B cell (primary cell): ENCODE results near the gene INPP4A. TPM values are rescaled to one million over a fixed set of nuclear protein-coding genes. Genes with fewer than 3 reads are reported as not detected.

ENCODE experiments used
- ATAC-seq: fragments of 200-7000 bp; cut with Tn5 transposase; one replicate; pipeline ENCODE4 v1.10.0; 2021; ENCODE audit warnings: low read depth, mild to moderate bottlenecking, moderate number of reproducible peaks, moderate library complexity
- CTCF ChIA-PET: fragments of 350-600 bp; sonication (Branson Sonifier 250); formaldehyde crosslinking; loops from one replicate; lab custom pipeline; 2021; ENCODE audit warnings: antibody characterized with exemption, inconsistent platforms; lab: Charles Lee
- POLR2A ChIA-PET: fragments of 350-600 bp; sonication (Branson Sonifier 250); formaldehyde crosslinking; loops from one replicate; lab custom pipeline; 2021; ENCODE audit warnings: antibody characterized with exemption; lab: Charles Lee
- DNase-seq: peaks from one replicate; pipeline ENCODE4 v3.0.0; 2013
- H2AFZ ChIP-seq: 2 replicates; pipeline ENCODE4 v1.6.1; 2012; ENCODE audit warnings: mild to moderate bottlenecking, low read depth, low read length; ENCODE audit not compliant: insufficient read depth, poor library complexity, severe bottlenecking
- H3K27ac ChIP-seq, 2 donors: 1 replicate in 1 of 2; 2 replicates in 1 of 2; pipeline ENCODE4 v1.5.1; 2012 to 2013; ENCODE audit warnings: low read length in 2 of 2, mild to moderate bottlenecking in 2 of 2, moderate library complexity in 1 of 2
- H3K27me3 ChIP-seq, 4 experiments: fragments of 200-600 bp in 1 of 4; sonication (generic) in 1 of 4; replicated peaks in 1 of 4; 1 replicate in 2 of 4; 2 replicates in 2 of 4; pipeline versions ENCODE4 v1.6.1 to v1.7.0; 2013 to 2016; ENCODE audit warnings: low read length in 3 of 4, mild to moderate bottlenecking in 2 of 4, mixed read lengths in 1 of 4, moderate library complexity in 1 of 4; ENCODE audit not compliant: insufficient read depth in 4 of 4, control insufficient read depth in 3 of 4; ENCODE audit errors: control extremely low read depth in 1 of 4
- H3K36me3 ChIP-seq, 2 experiments: replicated peaks in 1 of 2; 1 replicate in 1 of 2; 2 replicates in 1 of 2; pipeline versions ENCODE4 v1.6.1 to v1.7.1; 2013; ENCODE audit warnings: low read length in 1 of 2; ENCODE audit not compliant: insufficient read depth in 2 of 2, control insufficient read depth in 1 of 2; ENCODE audit errors: control extremely low read depth in 1 of 2, extremely low read depth in 1 of 2
- H3K4me1 ChIP-seq, 2 donors: fragments of 200-600 bp in 1 of 2; sonication (generic) in 1 of 2; 1 replicate in 1 of 2; 2 replicates in 1 of 2; pipeline versions ENCODE4 v1.5.1 to v1.6.1; 2013 to 2017; ENCODE audit warnings: low read length in 2 of 2; ENCODE audit not compliant: control insufficient read depth in 2 of 2, insufficient read depth in 2 of 2
- H3K4me2 ChIP-seq: replicated peaks from 2 replicates; pipeline ENCODE3; 2012; ENCODE audit warnings: mild to moderate bottlenecking, low read depth, low read length; ENCODE audit not compliant: poor library complexity, severe bottlenecking
- H3K4me3 ChIP-seq, 5 experiments: fragments of 200-600 bp in 1 of 5; sonication (generic) in 1 of 5; 1 replicate in 3 of 5; 2 replicates in 2 of 5; pipeline versions ENCODE4 v1.5.1 to v1.7.0; 2011 to 2016; ENCODE audit warnings: low read length in 4 of 5, mild to moderate bottlenecking in 4 of 5, low read depth in 2 of 5, control low read depth in 1 of 5, moderate library complexity in 1 of 5; ENCODE audit not compliant: insufficient read depth in 1 of 5; ENCODE audit errors: control extremely low read depth in 1 of 5, extremely low read depth in 1 of 5
- H3K79me2 ChIP-seq: fragments of 200-600 bp; sonication (generic); one replicate; pipeline ENCODE4 v1.6.0; 2016; ENCODE audit warnings: low read length; ENCODE audit not compliant: control insufficient read depth, insufficient read depth
- H3K9ac ChIP-seq: fragments of 200-600 bp; sonication (generic); 2 replicates; pipeline ENCODE4 v1.6.1; 2017; ENCODE audit warnings: mild to moderate bottlenecking, low read length, moderate library complexity
- H3K9me3 ChIP-seq, 3 donors: one replicate each; pipeline versions ENCODE4 v1.6.1 to v1.7.1; 2013; ENCODE audit warnings: low read length in 2 of 3; ENCODE audit not compliant: control insufficient read depth in 2 of 3, insufficient read depth in 1 of 3; ENCODE audit errors: control extremely low read depth in 1 of 3
- H4K20me1 ChIP-seq: 2 replicates; pipeline ENCODE4 v1.6.0; 2012; ENCODE audit warnings: mild to moderate bottlenecking, low read length; ENCODE audit not compliant: insufficient read depth, control insufficient read depth, poor library complexity, severe bottlenecking
- H3K27ac Mint-ChIP-seq: one replicate; pipeline ENCODE4 v1.8.0; 2021; ENCODE audit warnings: mixed read lengths
- H3K27me3 Mint-ChIP-seq: one replicate; pipeline ENCODE4 v1.8.0; 2021; ENCODE audit warnings: mixed read lengths
- H3K4me1 Mint-ChIP-seq: one replicate; pipeline ENCODE4 v1.8.0; 2021; ENCODE audit warnings: mixed read lengths
- H3K4me3 Mint-ChIP-seq: one replicate; pipeline ENCODE4 v1.8.0; 2021; ENCODE audit warnings: mixed read lengths
- H3K9me3 Mint-ChIP-seq: one replicate; pipeline ENCODE4 v1.8.0; 2022; ENCODE audit warnings: mixed read lengths; ENCODE audit not compliant: insufficient read depth
- CTCF ChIP-seq: fragments of 200-600 bp; IDR thresholded peaks from one replicate; pipeline ENCODE4 v1.8.0; 2022; ENCODE audit warnings: antibody characterized with exemption, mild to moderate bottlenecking
- EZH2 ChIP-seq: IDR thresholded peaks from 2 replicates; pipeline ENCODE4 v1.6.1; 2012; ENCODE audit warnings: borderline replicate concordance, low read depth, mild to moderate bottlenecking, moderate library complexity, low read length; ENCODE audit not compliant: insufficient read depth, poor library complexity, severe bottlenecking
- WGBS: methylation state at CpG from one replicate; pipeline ENCODE4 v1.1.5; 2013; ENCODE audit warnings: missing lambda C conversion rate; ENCODE audit not compliant: insufficient coverage; 5-methylcytosine and 5-hydroxymethylcytosine counted together
- intact Hi-C: fragments of 100-400 bp; cut with micrococcal nuclease; formaldehyde crosslinking; loops from one replicate; pipeline ENCODE4 v1.10.0; 2022
- polyA plus RNA-seq: library from polyadenylated mRNA; depleted of rRNA; stranded (reverse); fragments of >200 nt; gene quantifications from 2 replicates; pipeline ENCODE4 v1.2.3, GENCODE V29; 2012
- total RNA-seq, 2 donors: library from RNA; stranded (reverse); fragments of 120-200 nt in 1 of 2; gene quantifications; 1 replicate in 1 of 2; 2 replicates in 1 of 2; pipeline versions ENCODE4 v1.2.3 to v1.2.4, GENCODE V29; 2013 to 2022

Gene INPP4A
- total and polyA plus RNA-seq, 2 donors (not counting 1 experiment from before 2014, with no cell fraction given), result 10.7 to 22.5 TPM

GRCh38 chr2:98396745-98397355 is 47.8 kb upstream of the INPP4A start:
- H3K4me1 ChIP-seq, result no peaks in the 10 kb centered on the region
- H3K27ac Mint-ChIP-seq, result no peak overlapping the region
- intact Hi-C loops, result no loop called here
- POLR2A ChIA-PET, result no interaction called here
- 94% methylated on average over 23 of the region's 23 CpGs for WGBS
- no peaks in the 10 kb centered on the region for H4K20me1 ChIP-seq
- no peak overlapping the region for H3K9ac ChIP-seq
- peaks cover 44% of the 10 kb centered on the region for H3K27me3 Mint-ChIP-seq
- H3K4me3 Mint-ChIP-seq, result no peak overlapping the region
- no peaks in the 10 kb centered on the region for H3K79me2 ChIP-seq
- H3K9me3 ChIP-seq, result no peaks in the 10 kb centered on the region
- no peak overlapping the region for H2AFZ ChIP-seq
- no peak for DNase-seq
- no peak for ATAC-seq
- no peak overlapping the region for H3K4me2 ChIP-seq
- H3K27ac ChIP-seq, result no peak overlapping the region
- H3K36me3 ChIP-seq, result no peaks in the 10 kb centered on the region
- CTCF ChIA-PET, result interaction anchor here (1.0 kb wide), 1 partner anchor 15 kb away, joined by 3 read pairs; no protein-coding TSS in a partner anchor
- H3K27me3 ChIP-seq, result peaks cover 0 to 14% (median 8%) of the 10 kb centered on the region in 4 experiments
- H3K4me3 ChIP-seq, result no peak overlapping the region
- TF ChIP-seq EZH2 (no peak), CTCF (no peak)
- H3K9me3 Mint-ChIP-seq, result no peaks in the 10 kb centered on the region
- no peaks in the 10 kb centered on the region for H3K4me1 Mint-ChIP-seq

- H3K4me3 Mint-ChIP-seq, result no peak overlapping the region
Observed at GRCh38 chr2:98399140-98399539, 45.5 kb upstream of the INPP4A start.

More at GRCh38 chr2:98399140-98399539, 45.5 kb upstream of the INPP4A start:
- intact Hi-C loops, result no loop called here
- ATAC-seq (no peak), DNase-seq (no peak)
- Histone ChIP-seq H2AFZ (no peak overlapping the region), H4K20me1 (no peaks in the 10 kb centered on the region), H3K79me2 (no peaks in the 10 kb centered on the region), H3K27me3 (peaks cover 0 to 17% (median 8%) of the 10 kb centered on the region in 4 experiments), H3K4me3 (no peak overlapping the region), H3K9me3 (no peaks in the 10 kb centered on the region), H3K9ac (no peak overlapping the region), H3K27ac (no peak overlapping the region), H3K36me3 (no peaks in the 10 kb centered on the region), H3K4me2 (no peak overlapping the region), H3K4me1 (no peaks in the 10 kb centered on the region)
- no peaks in the 10 kb centered on the region for H3K9me3 Mint-ChIP-seq
- no peaks in the 10 kb centered on the region for H3K4me1 Mint-ChIP-seq
- 100% methylated on average over 1 of the region's 4 CpGs for WGBS
- TF ChIP-seq EZH2 (no peak), CTCF (no peak)
- POLR2A ChIA-PET, result no interaction called here
- CTCF ChIA-PET, result no interaction called here
- peaks cover 61% of the 10 kb centered on the region for H3K27me3 Mint-ChIP-seq
- H3K27ac Mint-ChIP-seq, result no peak overlapping the region
